PC-9 (cell line): ENCODE results near the gene NUDCD3.

Experiments
- CTCF ChIP-seq: fragments of 200-600 bp; sonication (generic); conservative IDR thresholded peaks from 2 replicates; pipeline ENCODE4 v1.6.1; 2017; ENCODE audit warnings: mixed run types, antibody characterized with exemption, mild to moderate bottlenecking, moderate library complexity
- EZH2 ChIP-seq: fragments of 200-600 bp; sonication (generic); IDR thresholded peaks from 2 replicates; pipeline ENCODE4 v1.8.0; 2017; ENCODE audit warnings: antibody characterized with exemption, low read depth

DNA sequence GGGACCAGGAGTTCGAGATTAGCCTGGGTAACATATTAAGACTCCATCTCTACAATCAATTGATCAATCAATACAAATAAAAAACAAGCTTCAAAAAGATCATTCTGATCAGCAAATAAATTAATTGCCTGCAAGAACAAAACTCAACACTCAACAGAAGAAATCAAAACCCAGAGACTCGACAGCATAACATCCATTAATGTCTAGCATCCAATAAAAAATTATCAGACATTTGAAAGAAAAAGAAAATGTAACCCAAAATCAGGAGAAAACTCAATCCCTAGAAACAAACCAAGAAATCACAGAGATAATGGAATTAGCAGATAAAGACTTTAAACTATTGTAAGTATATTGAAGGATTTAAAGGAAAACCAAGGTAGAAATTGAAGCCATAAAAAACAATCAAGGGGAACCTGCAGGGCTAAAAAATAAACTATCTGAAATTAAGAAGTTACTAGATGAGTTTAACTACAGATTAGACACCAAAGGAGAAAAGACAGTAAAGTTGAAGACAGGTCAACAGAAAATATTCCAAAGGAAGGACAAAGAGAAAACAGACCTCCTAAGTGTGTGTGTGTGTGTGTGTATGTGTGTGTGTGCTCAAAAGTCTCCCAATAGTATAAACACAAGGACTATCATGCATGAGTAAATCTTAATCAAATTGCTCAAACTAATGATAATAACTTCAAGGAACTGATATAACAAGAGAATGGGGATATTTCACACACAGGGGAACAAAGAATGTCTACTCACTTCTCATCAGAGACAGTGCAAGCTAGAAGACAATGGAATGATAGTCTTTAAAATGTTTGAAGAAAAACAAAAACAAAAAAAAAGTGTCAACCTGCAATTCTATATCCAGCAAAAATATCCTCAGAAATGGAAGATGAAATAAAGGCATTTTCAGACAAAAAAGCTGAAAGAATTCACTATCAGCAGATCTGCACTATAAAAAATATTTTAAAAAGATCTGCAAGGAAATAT is 7.7 kb downstream of the NUDCD3 start:
- TF ChIP-seq EZH2 (no peak), CTCF (no peak)
